Measurements from ENCODE around the gene PIGQ.

PIGQ gene

GRCh38 chr16:629185-629832 is 59.5 kb downstream of the PIGQ start:
- H3K9ac ChIP-seq (ENCODE audit: low read length in 2 of 2): no peak overlapping the region
- peaks cover 2 to 6% of the 10 kb centered on the region in 2 donors for H3K27me3 ChIP-seq (ENCODE audit: control insufficient read depth in 1 of 2, insufficient read depth in 2 of 2, low read length in 2 of 2)
- no peak overlapping the region for H3K27ac ChIP-seq (ENCODE audit: low read length)
- H3K4me3 ChIP-seq (ENCODE audit: low read length in 2 of 2): no peak overlapping the region
- H3K4me1 ChIP-seq (ENCODE audit: control insufficient read depth, insufficient read depth, low read length): peaks cover 14% of the 10 kb centered on the region
- no peaks in the 10 kb centered on the region for H3K9me3 ChIP-seq (ENCODE audit: control insufficient read depth in 2 of 2, low read length in 2 of 2)
- H3K36me3 ChIP-seq (ENCODE audit: control insufficient read depth in 2 of 2, insufficient read depth in 2 of 2, low read length in 2 of 2): peaks cover 0 to 4% of the 10 kb centered on the region in 2 donors

DNA sequence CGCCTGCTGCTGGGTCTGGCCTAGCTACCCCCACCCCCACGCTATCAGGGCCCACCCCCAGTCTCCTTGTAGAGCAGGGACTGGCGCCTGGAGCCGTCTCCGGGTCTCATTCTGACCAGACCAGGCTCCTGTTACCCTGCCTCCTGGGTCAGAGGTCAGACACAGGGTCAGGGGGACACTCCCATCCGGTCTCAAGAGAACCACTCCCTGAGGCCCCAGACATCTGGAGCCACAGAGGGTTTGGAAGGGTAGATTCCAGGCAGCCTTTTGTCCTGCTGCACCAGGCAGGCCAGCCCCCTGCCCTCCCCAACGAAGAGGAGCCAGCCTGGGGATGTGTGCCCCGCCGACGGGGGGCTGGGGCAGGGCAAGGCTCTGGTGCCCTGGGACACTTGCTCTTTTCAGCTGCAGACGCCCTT is 60.1 kb downstream of the PIGQ start:
- Histone ChIP-seq H3K27ac (ENCODE audit: low read length) (no peak overlapping the region), H3K9me3 (ENCODE audit: control insufficient read depth in 2 of 2, low read length in 2 of 2) (no peaks in the 10 kb centered on the region), H3K4me1 (ENCODE audit: control insufficient read depth, insufficient read depth, low read length) (peaks cover 17% of the 10 kb centered on the region), H3K27me3 (ENCODE audit: control insufficient read depth in 1 of 2, insufficient read depth in 2 of 2, low read length in 2 of 2) (peaks cover 2 to 6% of the 10 kb centered on the region in 2 donors), H3K4me3 (ENCODE audit: low read length in 2 of 2) (no peak overlapping the region), H3K9ac (ENCODE audit: low read length in 2 of 2) (no peak overlapping the region), H3K36me3 (ENCODE audit: control insufficient read depth in 2 of 2, insufficient read depth in 2 of 2, low read length in 2 of 2) (peaks cover 0 to 4% of the 10 kb centered on the region in 2 donors)

GRCh38 chr16:630249-630814 is 60.6 kb downstream of the PIGQ start:
- no peak overlapping the region for H3K27ac ChIP-seq (ENCODE audit: low read length)
- peaks cover 22% of the 10 kb centered on the region for H3K4me1 ChIP-seq (ENCODE audit: control insufficient read depth, insufficient read depth, low read length)
- no peaks in the 10 kb centered on the region for H3K9me3 ChIP-seq (ENCODE audit: control insufficient read depth in 2 of 2, low read length in 2 of 2)
- no peak overlapping the region for H3K9ac ChIP-seq (ENCODE audit: low read length in 2 of 2)
- peaks cover 0 to 4% of the 10 kb centered on the region in 2 donors for H3K36me3 ChIP-seq (ENCODE audit: control insufficient read depth in 2 of 2, insufficient read depth in 2 of 2, low read length in 2 of 2)
- H3K4me3 ChIP-seq (ENCODE audit: low read length in 2 of 2): no peak overlapping the region
- peaks cover 2 to 6% of the 10 kb centered on the region in 2 donors for H3K27me3 ChIP-seq (ENCODE audit: control insufficient read depth in 1 of 2, insufficient read depth in 2 of 2, low read length in 2 of 2)

- Histone ChIP-seq H3K36me3 (ENCODE audit: control insufficient read depth in 2 of 2, insufficient read depth in 2 of 2, low read length in 2 of 2) (peaks cover 0 to 4% of the 10 kb centered on the region in 2 donors), H3K4me1 (ENCODE audit: control insufficient read depth, insufficient read depth, low read length) (peaks cover 25% of the 10 kb centered on the region), H3K27ac (ENCODE audit: low read length) (no peak within 1 kb of the TSS), H3K9ac (ENCODE audit: low read length in 2 of 2) (no peak within 1 kb of the TSS), H3K27me3 (ENCODE audit: control insufficient read depth in 1 of 2, insufficient read depth in 2 of 2, low read length in 2 of 2) (peaks cover 2 to 6% of the 10 kb centered on the region in 2 donors), H3K9me3 (ENCODE audit: control insufficient read depth in 2 of 2, low read length in 2 of 2) (no peaks in the 10 kb centered on the region), H3K4me3 (ENCODE audit: low read length in 2 of 2) (no peak within 1 kb of the TSS)
Measured at GRCh38 chr16:630815-631405, 61.1 kb downstream of the PIGQ start, which contains the start of gene WFIKKN1. TSS of gene WFIKKN1 (plus strand) at chr16:630985. CDS start at chr16:631254, 269 bp downstream.

- H3K9ac ChIP-seq (ENCODE audit: low read length in 2 of 2): no peak overlapping the region
- peaks cover 25% of the 10 kb centered on the region for H3K4me1 ChIP-seq (ENCODE audit: control insufficient read depth, insufficient read depth, low read length)
- peaks cover 2 to 6% of the 10 kb centered on the region in 2 donors for H3K27me3 ChIP-seq (ENCODE audit: control insufficient read depth in 1 of 2, insufficient read depth in 2 of 2, low read length in 2 of 2)
- peaks cover 0 to 2% of the 10 kb centered on the region in 2 donors for H3K36me3 ChIP-seq (ENCODE audit: control insufficient read depth in 2 of 2, insufficient read depth in 2 of 2, low read length in 2 of 2)
- no peak overlapping the region for H3K4me3 ChIP-seq (ENCODE audit: low read length in 2 of 2)
- H3K27ac ChIP-seq (ENCODE audit: low read length): no peak overlapping the region
- H3K9me3 ChIP-seq (ENCODE audit: control insufficient read depth in 2 of 2, low read length in 2 of 2): no peaks in the 10 kb centered on the region
Measured at GRCh38 chr16:631808-632358, 62.1 kb downstream of the PIGQ start.

DNA sequence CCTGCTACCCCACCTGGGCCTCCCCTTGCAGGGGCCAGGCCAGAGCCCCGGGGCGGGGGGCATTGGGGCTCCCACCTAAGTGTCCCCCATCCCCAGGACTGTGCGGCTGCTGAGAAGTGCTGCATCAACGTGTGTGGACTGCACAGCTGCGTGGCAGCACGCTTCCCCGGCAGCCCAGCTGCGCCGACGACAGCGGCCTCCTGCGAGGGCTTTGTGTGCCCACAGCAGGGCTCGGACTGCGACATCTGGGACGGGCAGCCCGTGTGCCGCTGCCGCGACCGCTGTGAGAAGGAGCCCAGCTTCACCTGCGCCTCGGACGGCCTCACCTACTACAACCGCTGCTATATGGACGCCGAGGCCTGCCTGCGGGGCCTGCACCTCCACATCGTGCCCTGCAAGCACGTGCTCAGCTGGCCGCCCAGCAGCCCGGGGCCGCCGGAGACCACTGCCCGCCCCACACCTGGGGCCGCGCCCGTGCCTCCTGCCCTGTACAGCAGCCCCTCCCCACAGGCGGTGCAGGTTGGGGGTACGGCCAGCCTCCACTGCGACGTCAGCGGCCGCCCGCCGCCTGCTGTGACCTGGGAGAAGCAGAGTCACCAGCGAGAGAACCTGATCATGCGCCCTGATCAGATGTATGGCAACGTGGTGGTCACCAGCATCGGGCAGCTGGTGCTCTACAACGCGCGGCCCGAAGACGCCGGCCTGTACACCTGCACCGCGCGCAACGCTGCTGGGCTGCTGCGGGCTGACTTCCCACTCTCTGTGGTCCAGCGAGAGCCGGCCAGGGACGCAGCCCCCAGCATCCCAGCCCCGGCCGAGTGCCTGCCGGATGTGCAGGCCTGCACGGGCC is 62.9 kb downstream of the PIGQ start:
- Histone ChIP-seq H3K9ac (ENCODE audit: low read length in 2 of 2) (no peak overlapping the region), H3K9me3 (ENCODE audit: control insufficient read depth in 2 of 2, low read length in 2 of 2) (no peaks in the 10 kb centered on the region), H3K27ac (ENCODE audit: low read length) (no peak overlapping the region), H3K4me3 (ENCODE audit: low read length in 2 of 2) (no peak overlapping the region), H3K4me1 (ENCODE audit: control insufficient read depth, insufficient read depth, low read length) (peaks cover 31% of the 10 kb centered on the region), H3K36me3 (ENCODE audit: control insufficient read depth in 2 of 2, insufficient read depth in 2 of 2, low read length in 2 of 2) (peaks cover 0 to 2% of the 10 kb centered on the region in 2 donors), H3K27me3 (ENCODE audit: control insufficient read depth in 1 of 2, insufficient read depth in 2 of 2, low read length in 2 of 2) (peaks cover 2 to 6% of the 10 kb centered on the region in 2 donors)

GRCh38 chr16:633336-634050 is 63.7 kb downstream of the PIGQ start:
- peaks cover 36% of the 10 kb centered on the region for H3K4me1 ChIP-seq (ENCODE audit: control insufficient read depth, insufficient read depth, low read length)
- H3K27me3 ChIP-seq (ENCODE audit: control insufficient read depth in 1 of 2, insufficient read depth in 2 of 2, low read length in 2 of 2): peaks cover 2 to 6% of the 10 kb centered on the region in 2 donors
- no peaks in the 10 kb centered on the region for H3K36me3 ChIP-seq (ENCODE audit: control insufficient read depth in 2 of 2, insufficient read depth in 2 of 2, low read length in 2 of 2)
- no peaks in the 10 kb centered on the region for H3K9me3 ChIP-seq (ENCODE audit: control insufficient read depth in 2 of 2, low read length in 2 of 2)
- no peak overlapping the region for H3K27ac ChIP-seq (ENCODE audit: low read length)
- H3K4me3 ChIP-seq (ENCODE audit: low read length in 2 of 2): no peak overlapping the region
- H3K9ac ChIP-seq (ENCODE audit: low read length in 2 of 2): no peak overlapping the region

All from stomach smooth muscle (tissue), 2 donors.